Measurements from ENCODE around the gene STAT5B.

The STAT5B gene

GRCh38 chr17:42313389-42313772 is 37.2 kb upstream of the STAT5B start:
- no peak overlapping the region for H3K9ac ChIP-seq (ENCODE audit: low read depth, low read length)
- no peaks in the 10 kb centered on the region for H3K27me3 ChIP-seq (ENCODE audit: control insufficient read depth, insufficient read depth, low read length)
- H3K27ac ChIP-seq (ENCODE audit: low read depth, low read length): no peak overlapping the region
- H3K4me1 ChIP-seq (ENCODE audit: control insufficient read depth, insufficient read depth, low read length): peaks cover 13% of the 10 kb centered on the region
- no peak overlapping the region for H3K4me3 ChIP-seq (ENCODE audit: low read depth, low read length)
- peaks cover 41% of the 10 kb centered on the region for H3K36me3 ChIP-seq (ENCODE audit: control insufficient read depth, insufficient read depth, low read length)
- no peaks in the 10 kb centered on the region for H3K9me3 ChIP-seq (ENCODE audit: control insufficient read depth, insufficient read depth, low read length)

- H3K27me3 ChIP-seq (ENCODE audit: control insufficient read depth, insufficient read depth, low read length): no peaks in the 10 kb centered on the region
- peaks cover 13% of the 10 kb centered on the region for H3K4me1 ChIP-seq (ENCODE audit: control insufficient read depth, insufficient read depth, low read length)
- H3K9me3 ChIP-seq (ENCODE audit: control insufficient read depth, insufficient read depth, low read length): no peaks in the 10 kb centered on the region
- peaks cover 32% of the 10 kb centered on the region for H3K36me3 ChIP-seq (ENCODE audit: control insufficient read depth, insufficient read depth, low read length)
- peak overlapping the region; percentile 11 for H3K27ac ChIP-seq (ENCODE audit: low read depth, low read length)
- no peak overlapping the region for H3K9ac ChIP-seq (ENCODE audit: low read depth, low read length)
- peak overlapping the region; percentile 26; the same call in 1 of the 2 replicates for H3K4me3 ChIP-seq (ENCODE audit: low read depth, low read length)
These were observed 36.3 kb upstream of the STAT5B start for GRCh38 chr17:42312285-42313130.

GRCh38 chr17:42312035-42312284 is 35.8 kb upstream of the STAT5B start:
- no peaks in the 10 kb centered on the region for H3K27me3 ChIP-seq (ENCODE audit: control insufficient read depth, insufficient read depth, low read length)
- 0 out of 2 replicates have a peak overlapping the region, but pooled peaks have one; percentile 26 for H3K4me3 ChIP-seq (ENCODE audit: low read depth, low read length)
- H3K36me3 ChIP-seq (ENCODE audit: control insufficient read depth, insufficient read depth, low read length): peaks cover 27% of the 10 kb centered on the region
- peaks cover 13% of the 10 kb centered on the region for H3K4me1 ChIP-seq (ENCODE audit: control insufficient read depth, insufficient read depth, low read length)
- H3K9me3 ChIP-seq (ENCODE audit: control insufficient read depth, insufficient read depth, low read length): no peaks in the 10 kb centered on the region
- H3K9ac ChIP-seq (ENCODE audit: low read depth, low read length): no peak overlapping the region
- H3K27ac ChIP-seq (ENCODE audit: low read depth, low read length): peak overlapping the region; percentile 11

- Histone ChIP-seq H3K4me1 (ENCODE audit: control insufficient read depth, insufficient read depth, low read length) (peaks cover 13% of the 10 kb centered on the region), H3K27me3 (ENCODE audit: control insufficient read depth, insufficient read depth, low read length) (no peaks in the 10 kb centered on the region), H3K9me3 (ENCODE audit: control insufficient read depth, insufficient read depth, low read length) (no peaks in the 10 kb centered on the region), H3K9ac (ENCODE audit: low read depth, low read length) (no peak overlapping the region), H3K27ac (ENCODE audit: low read depth, low read length) (no peak overlapping the region), H3K4me3 (ENCODE audit: low read depth, low read length) (no peak overlapping the region), H3K36me3 (ENCODE audit: control insufficient read depth, insufficient read depth, low read length) (peaks cover 22% of the 10 kb centered on the region)
These were observed 35.2 kb upstream of the STAT5B start for GRCh38 chr17:42311240-42312034.

GRCh38 chr17:42310787-42311215 is 34.6 kb upstream of the STAT5B start:
- no peak overlapping the region for H3K9ac ChIP-seq (ENCODE audit: low read depth, low read length)
- H3K27ac ChIP-seq (ENCODE audit: low read depth, low read length): no peak overlapping the region
- H3K27me3 ChIP-seq (ENCODE audit: control insufficient read depth, insufficient read depth, low read length): no peaks in the 10 kb centered on the region
- H3K4me1 ChIP-seq (ENCODE audit: control insufficient read depth, insufficient read depth, low read length): peaks cover 13% of the 10 kb centered on the region
- H3K36me3 ChIP-seq (ENCODE audit: control insufficient read depth, insufficient read depth, low read length): peaks cover 17% of the 10 kb centered on the region
- H3K9me3 ChIP-seq (ENCODE audit: control insufficient read depth, insufficient read depth, low read length): no peaks in the 10 kb centered on the region
- H3K4me3 ChIP-seq (ENCODE audit: low read depth, low read length): no peak overlapping the region

GRCh38 chr17:42309986-42310786 is 34.0 kb upstream of the STAT5B start:
- Histone ChIP-seq H3K36me3 (ENCODE audit: control insufficient read depth, insufficient read depth, low read length) (peaks cover 11% of the 10 kb centered on the region), H3K4me1 (ENCODE audit: control insufficient read depth, insufficient read depth, low read length) (peaks cover 13% of the 10 kb centered on the region), H3K27me3 (ENCODE audit: control insufficient read depth, insufficient read depth, low read length) (no peaks in the 10 kb centered on the region), H3K9me3 (ENCODE audit: control insufficient read depth, insufficient read depth, low read length) (no peaks in the 10 kb centered on the region), H3K9ac (ENCODE audit: low read depth, low read length) (no peak overlapping the region), H3K27ac (ENCODE audit: low read depth, low read length) (no peak overlapping the region), H3K4me3 (ENCODE audit: low read depth, low read length) (no peak overlapping the region)

- H3K27me3 ChIP-seq (ENCODE audit: control insufficient read depth, insufficient read depth, low read length): no peaks in the 10 kb centered on the region
- H3K9ac ChIP-seq (ENCODE audit: low read depth, low read length): no peak overlapping the region
- no peak overlapping the region for H3K4me3 ChIP-seq (ENCODE audit: low read depth, low read length)
- peaks cover 13% of the 10 kb centered on the region for H3K4me1 ChIP-seq (ENCODE audit: control insufficient read depth, insufficient read depth, low read length)
- no peak overlapping the region for H3K27ac ChIP-seq (ENCODE audit: low read depth, low read length)
- H3K36me3 ChIP-seq (ENCODE audit: control insufficient read depth, insufficient read depth, low read length): peaks cover 6% of the 10 kb centered on the region
- H3K9me3 ChIP-seq (ENCODE audit: control insufficient read depth, insufficient read depth, low read length): no peaks in the 10 kb centered on the region
These were observed 33.0 kb upstream of the STAT5B start for GRCh38 chr17:42309142-42309541.

- Histone ChIP-seq H3K9ac (ENCODE audit: low read depth, low read length) (no peak overlapping the region), H3K4me1 (ENCODE audit: control insufficient read depth, insufficient read depth, low read length) (peaks cover 13% of the 10 kb centered on the region), H3K4me3 (ENCODE audit: low read depth, low read length) (no peak overlapping the region), H3K27me3 (ENCODE audit: control insufficient read depth, insufficient read depth, low read length) (no peaks in the 10 kb centered on the region), H3K9me3 (ENCODE audit: control insufficient read depth, insufficient read depth, low read length) (no peaks in the 10 kb centered on the region), H3K27ac (ENCODE audit: low read depth, low read length) (no peak overlapping the region), H3K36me3 (ENCODE audit: control insufficient read depth, insufficient read depth, low read length) (no peaks in the 10 kb centered on the region)
These were observed 32.3 kb upstream of the STAT5B start for GRCh38 chr17:42308446-42308845.

- Histone ChIP-seq H3K4me1 (ENCODE audit: control insufficient read depth, insufficient read depth, low read length) (peaks cover 10% of the 10 kb centered on the region), H3K9ac (ENCODE audit: low read depth, low read length) (no peak overlapping the region), H3K27me3 (ENCODE audit: control insufficient read depth, insufficient read depth, low read length) (no peaks in the 10 kb centered on the region), H3K27ac (ENCODE audit: low read depth, low read length) (no peak overlapping the region), H3K4me3 (ENCODE audit: low read depth, low read length) (no peak overlapping the region), H3K9me3 (ENCODE audit: control insufficient read depth, insufficient read depth, low read length) (no peaks in the 10 kb centered on the region), H3K36me3 (ENCODE audit: control insufficient read depth, insufficient read depth, low read length) (no peaks in the 10 kb centered on the region)
These were observed 31.3 kb upstream of the STAT5B start for GRCh38 chr17:42307362-42307927.

GRCh38 chr17:42306385-42306667 is 30.1 kb upstream of the STAT5B start:
- Histone ChIP-seq H3K36me3 (ENCODE audit: control insufficient read depth, insufficient read depth, low read length) (no peaks in the 10 kb centered on the region), H3K9me3 (ENCODE audit: control insufficient read depth, insufficient read depth, low read length) (no peaks in the 10 kb centered on the region), H3K4me1 (ENCODE audit: control insufficient read depth, insufficient read depth, low read length) (no peaks in the 10 kb centered on the region; the same call in 1 of the 2 replicates), H3K27me3 (ENCODE audit: control insufficient read depth, insufficient read depth, low read length) (no peaks in the 10 kb centered on the region), H3K27ac (ENCODE audit: low read depth, low read length) (no peak overlapping the region), H3K9ac (ENCODE audit: low read depth, low read length) (no peak overlapping the region), H3K4me3 (ENCODE audit: low read depth, low read length) (no peak overlapping the region)

All from HUES48 (cell line).